HG03457 (cell line): ENCODE data around the gene TEKT1.

ENCODE experiments used
- ATAC-seq: cut with Tn5 transposase; IDR thresholded peaks from one replicate; pipeline ENCODE4 v1.9.1; 2021; ENCODE audit warnings: moderate number of reproducible peaks; ENCODE audit not compliant: unreplicated experiment

TEKT1 gene

DNA sequence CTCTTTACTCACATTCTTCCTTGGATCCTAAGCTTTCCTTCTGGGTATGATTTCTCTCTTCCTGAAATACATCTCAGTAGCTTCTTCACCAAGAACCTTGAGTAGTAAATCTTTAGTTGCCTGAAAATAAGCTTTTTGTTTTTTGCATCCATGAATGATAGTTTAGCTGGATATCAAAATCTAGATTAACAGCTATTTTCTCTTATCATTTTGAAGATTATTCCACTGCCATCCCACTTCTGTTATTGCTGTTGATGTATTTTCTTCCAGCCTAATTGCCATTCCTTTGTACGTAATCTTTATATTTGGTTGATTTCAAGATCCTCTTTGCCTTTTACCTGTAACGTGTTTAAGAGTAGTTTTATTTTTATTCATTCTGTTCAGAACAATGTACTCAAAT, 63.1 kb downstream of the TEKT1 start:
- ATAC-seq, result no peak

DNA sequence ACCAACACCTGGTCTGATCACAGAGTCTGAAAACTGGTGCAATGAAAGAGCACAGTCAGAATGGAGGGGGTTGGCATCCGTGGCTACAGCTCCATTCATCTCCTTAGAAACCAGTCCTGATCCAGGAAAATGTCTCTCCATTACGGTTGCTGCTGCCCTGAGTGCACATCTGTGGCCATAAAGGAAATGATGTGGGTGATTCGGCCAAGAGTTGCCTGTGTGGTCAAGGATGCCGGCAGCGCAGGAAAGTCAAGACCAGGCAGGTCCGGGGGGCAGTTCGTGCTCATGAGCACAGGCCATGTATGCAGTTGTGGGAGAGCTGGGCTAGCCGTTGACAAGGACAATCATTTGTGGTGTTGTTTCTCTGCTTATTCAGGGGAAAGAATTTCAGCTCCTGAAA, 69.8 kb downstream of the TEKT1 start:
- no peak for ATAC-seq

DNA sequence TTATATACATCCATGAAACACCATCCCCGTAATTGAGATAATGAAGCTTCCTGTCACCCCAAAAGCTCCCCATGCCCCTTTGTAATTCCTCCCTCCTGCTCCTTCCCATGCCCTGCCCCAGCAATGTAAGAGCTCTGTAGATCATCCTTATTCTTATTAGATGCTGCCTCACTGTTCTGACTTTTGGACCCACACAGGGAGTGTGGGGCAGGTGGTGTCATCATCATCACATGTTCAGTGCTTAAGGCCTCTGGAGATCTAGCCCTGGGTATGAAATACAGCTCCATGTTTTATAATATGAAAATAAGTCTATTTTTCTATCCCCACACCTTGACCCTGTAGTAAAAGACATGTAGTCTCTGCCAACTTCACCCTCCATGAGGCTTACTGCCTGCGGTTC, 73.8 kb downstream of the TEKT1 start:
- no peak for ATAC-seq

DNA sequence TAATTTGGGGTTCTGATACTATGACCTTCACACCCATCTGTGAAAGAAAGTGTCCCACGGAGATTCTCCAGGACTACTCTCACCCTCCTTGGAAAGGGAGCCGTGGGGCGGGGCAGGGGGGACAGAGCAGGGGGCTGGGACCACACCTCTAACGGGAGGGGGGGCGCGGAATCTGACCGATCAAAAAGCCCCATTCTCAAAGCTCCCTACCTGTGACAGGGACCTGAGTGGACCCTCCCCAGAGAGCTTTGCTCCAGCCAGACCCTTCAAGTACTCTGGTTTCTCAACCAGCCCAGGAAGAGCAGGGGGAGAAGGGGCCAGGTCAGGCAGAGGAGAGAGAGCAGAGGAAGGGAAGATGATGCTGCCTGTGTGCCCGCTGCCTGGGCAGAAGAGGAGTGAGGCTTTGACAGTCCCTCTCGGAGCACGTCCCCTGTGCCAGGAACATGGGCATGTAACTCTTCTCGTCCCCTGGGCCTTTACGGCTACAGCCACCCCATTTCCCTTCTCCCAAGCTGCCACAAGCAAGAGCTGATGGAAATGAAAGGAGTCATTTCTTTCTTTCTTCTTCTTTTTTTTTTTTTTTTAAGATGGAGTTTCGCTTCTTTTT, 75.0 kb downstream of the TEKT1 start:
- ATAC-seq, result no peak

DNA sequence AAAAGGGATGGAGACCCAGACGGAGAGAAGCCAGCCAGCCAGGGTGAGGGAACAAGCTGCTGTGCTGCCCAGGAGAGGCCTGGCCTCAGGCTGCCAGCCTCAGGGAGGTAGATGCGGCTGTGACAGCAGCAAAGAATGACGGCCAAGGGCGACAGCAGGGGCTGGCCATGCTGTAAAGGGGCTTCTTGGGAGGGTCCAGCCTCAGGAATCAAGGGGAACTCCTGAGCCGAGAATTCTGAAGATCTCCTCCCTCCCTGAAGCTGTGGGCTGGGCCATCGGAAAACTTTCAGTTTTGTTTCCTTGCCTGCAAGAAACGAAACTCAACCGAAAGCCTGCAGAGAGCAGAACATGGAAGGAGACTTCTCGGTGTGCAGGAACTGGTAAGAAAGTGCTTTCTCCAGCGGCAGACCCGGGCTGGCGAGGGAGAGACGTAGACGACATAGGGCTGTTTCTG, 75.8 kb downstream of the TEKT1 start, which contains the start of gene XAF1:
Gene XAF1 (plus strand): TSS at position 316 of the 454 bp plus-strand sequence. CDS start 33 bp downstream, at position 349.
- ATAC-seq, result no peak

DNA sequence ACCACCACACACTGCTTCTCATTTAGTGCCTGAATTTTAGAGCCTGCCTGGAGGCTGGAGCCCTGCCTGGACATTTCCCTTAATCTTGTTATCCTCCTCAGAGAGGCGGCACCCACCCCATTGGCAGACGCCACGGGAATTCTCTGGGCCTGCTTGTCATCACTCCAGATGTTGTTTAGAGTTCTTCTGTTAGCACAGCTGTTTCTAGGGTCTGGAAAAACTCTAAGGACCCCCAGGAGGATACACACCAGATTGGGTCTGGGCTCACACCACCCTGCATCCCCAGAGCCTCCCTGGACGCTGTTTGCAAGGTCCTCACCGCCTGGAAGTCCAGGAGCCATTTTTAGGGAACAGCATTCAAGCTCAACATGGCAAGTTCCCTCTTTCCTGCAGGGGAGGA, 76.2 kb downstream of the TEKT1 start:
- ATAC-seq, result no peak

DNA sequence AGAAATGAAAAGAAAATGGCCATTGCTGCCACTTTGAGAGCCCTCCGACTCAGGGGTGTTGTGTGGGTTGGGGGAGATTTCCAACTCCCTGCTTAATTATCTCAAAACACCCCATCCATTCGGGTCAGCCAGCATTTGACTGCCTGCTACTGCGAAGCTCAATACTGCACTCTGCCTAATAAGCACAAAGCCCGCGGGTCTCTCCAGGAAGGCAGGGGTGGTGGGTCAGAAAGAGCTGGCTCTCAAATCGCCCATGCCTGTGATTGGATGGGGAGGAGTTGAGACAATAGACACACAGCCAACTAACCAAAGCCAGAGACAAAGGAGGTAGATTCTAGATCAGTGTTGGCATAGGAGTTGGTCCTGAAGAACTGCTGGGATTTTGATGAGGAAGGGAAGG, 78.0 kb downstream of the TEKT1 start:
- ATAC-seq, result no peak

DNA sequence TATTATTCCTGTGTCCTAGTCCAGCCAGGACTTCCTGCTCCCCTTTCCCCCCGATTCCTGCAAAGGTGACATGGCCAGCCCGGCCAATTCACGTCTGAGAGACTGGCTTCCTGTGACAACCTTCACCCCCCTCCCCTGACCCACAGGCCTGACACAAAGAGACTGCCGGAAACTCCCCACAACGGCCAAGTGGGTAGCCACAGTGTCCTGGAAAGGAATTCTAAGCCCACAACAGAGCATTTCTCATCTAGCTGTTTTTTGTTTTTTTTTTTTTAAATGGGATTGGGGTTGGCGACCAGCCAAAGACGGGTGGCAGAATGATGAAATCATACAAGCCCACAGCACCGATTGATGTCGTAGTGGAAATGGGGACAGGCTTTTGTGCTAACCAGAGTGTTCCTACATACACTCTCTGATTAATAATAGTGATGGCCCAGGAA, 78.5 kb downstream of the TEKT1 start:
- no peak for ATAC-seq

DNA sequence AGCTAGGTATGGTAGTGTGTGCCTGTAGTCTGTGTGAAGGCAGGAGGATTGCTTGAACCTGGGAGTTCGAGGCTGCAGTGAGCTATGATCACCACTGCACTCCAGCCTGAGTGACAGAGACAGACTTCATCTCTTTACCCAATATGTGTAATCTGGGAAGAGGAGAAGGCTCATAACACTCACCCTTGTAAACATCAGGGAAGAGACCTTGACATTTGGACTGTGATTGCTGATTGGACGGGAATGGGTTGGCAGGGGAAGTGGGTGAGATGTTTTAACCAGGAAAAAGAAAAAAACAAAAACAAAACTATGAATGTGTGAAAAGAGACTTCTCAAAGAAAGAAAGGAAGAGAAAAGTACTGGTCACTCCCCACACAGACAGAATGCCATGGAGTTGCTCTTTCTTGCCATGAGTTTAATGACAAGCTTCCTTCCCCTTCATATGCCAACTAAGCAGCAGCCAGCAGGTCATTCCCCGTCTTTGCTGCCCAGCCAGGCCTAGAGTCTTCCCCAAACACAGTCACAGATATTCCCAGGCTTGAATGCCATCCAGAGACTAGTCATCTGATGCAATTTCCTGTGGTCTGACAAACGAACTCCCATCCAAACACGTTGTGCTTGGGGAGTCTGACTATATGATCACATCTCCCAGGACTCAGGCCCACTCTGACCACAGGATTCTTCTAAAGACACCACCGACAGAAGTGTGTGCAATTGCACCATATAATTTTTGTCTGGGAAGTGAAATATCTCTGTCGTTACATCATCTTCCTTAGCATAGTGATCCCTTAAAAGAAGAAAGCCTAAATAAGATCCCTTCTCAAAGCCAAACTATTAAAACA, 79.2 kb downstream of the TEKT1 start:
- ATAC-seq, result no peak

DNA sequence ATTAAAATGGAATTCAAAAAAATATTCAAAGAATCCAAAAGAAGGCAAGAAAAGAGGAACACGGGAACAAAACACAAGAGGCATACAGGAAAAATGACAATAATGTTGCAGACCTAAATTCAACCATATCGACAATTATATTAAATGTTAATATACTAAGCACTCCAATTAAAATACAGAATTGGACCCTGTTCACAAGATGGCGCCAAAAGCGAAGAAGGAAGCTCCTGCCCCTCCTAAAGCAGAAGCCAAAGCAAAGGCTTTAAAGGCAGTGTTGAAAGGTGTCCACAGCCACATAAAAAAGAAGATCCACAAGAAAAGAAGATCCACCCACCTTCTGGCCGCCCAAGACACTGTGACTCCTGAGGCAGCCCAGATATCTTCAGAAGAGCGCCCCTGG, 82.0 kb downstream of the TEKT1 start:
- ATAC-seq, result no peak

DNA sequence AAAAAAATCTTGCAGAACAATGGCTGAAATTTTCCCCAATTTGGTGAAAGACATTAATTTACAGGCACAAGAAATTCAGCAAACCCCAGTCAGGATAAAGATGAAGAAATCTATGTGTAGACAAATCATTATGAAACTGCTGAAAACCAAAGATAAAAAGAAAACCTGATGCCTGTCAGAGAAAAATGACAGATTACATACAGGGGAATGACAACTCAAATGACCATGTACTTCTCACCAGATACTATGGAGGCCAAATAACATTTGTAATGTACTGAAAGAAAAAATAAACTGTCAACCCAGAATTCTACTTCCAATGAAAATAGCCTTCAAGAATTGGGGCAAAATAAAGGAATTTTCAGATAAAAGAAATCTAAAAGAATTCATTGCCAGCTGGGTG, 82.9 kb downstream of the TEKT1 start:
- no peak for ATAC-seq
